ENCODE measurements around the gene SAMD10.

DNA sequence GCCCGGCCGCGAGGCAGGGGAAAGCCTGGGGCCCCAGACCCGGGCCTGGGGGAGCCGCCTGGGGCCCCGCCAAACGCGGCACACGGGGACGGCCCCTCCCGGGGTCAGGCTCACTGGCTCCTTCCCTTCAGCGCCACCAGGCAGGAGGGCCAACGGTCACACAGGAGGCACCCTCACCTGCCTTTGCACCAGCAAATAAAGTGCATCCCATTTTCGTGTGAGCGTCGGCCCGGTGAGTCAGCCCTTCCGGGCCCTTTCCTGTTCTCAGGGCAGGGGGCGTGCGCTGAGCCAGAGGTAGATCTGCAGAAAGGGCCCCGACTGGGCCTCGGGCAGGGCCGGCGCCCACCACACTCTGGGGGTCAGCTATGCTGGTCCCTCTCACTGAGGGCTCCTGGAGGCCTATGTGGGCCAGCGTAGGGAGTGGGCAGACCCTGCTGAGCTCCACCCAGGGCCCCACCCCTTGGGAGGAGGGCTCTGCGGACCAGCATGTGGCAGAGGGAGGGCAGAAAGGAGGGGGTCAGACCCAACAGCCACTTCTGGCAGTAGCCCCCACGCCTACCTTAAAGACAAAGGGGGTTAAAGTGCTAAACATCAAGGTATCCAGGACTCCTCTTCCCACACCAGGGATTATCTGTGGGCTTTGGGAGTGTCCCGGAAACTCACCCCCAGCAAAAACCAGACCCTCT is 22.3 kb downstream of the SAMD10 start:
- TF ChIP-seq EZH2 (IDR thresholded peaks at IDR 0.05; ENCODE audit: insufficient read depth, poor library complexity, severe bottlenecking) (no peak), EZH2phosphoT487 (IDR thresholded peaks at IDR 0.05; ENCODE audit: insufficient read depth, low read depth) (no peak)

All from GM23248 (cell line).